Measurements from ENCODE around the gene ANG. TPM values are rescaled to one million over a fixed set of nuclear protein-coding genes. Genes with fewer than 3 reads are reported as not detected.
"Not testable (repeated sequence)": the region's sequence is repeated elsewhere in the genome, so short reads cannot be mapped to it uniquely, and the experiment has no call there.

The ANG gene
- total RNA-seq, 5 donors from 2014 or later (not counting 1 experiment from before 2014, with no cell fraction given), result 0.85 to 1.4 (median 0.99) TPM; not detected in 2

- not testable (repeated sequence) for H3K4me3 Mint-ChIP-seq; H3K27ac ChIP-seq (ENCODE audit: low read length); H3K9me3 ChIP-seq; ATAC-seq (replicated peaks in 1 of 4); DNase-seq; H3K4me3 ChIP-seq (ENCODE audit: control insufficient read depth in 1 of 2, extremely low read depth in 1 of 2, low read length in 1 of 2); H3K4me1 ChIP-seq (ENCODE audit: control insufficient read depth in 1 of 2, extremely low read depth in 1 of 2, insufficient read depth in 2 of 2, low read length in 2 of 2); H3K9me3 Mint-ChIP-seq; H3K27ac Mint-ChIP-seq; H3K36me3 ChIP-seq (ENCODE audit: control insufficient read depth in 2 of 2, extremely low read depth in 1 of 2, insufficient read depth in 1 of 2, low read length in 1 of 2); H3K27me3 Mint-ChIP-seq; H3K36me3 Mint-ChIP-seq; H3K4me1 Mint-ChIP-seq; H3K27me3 ChIP-seq (replicated peaks in 1 of 2; ENCODE audit: control insufficient read depth in 2 of 2, extremely low read depth in 1 of 2, insufficient read depth in 2 of 2, low read length in 1 of 2)
- ChIA-PET POLR2A (interaction anchor here in 1 of 2 donors (0.6 kb wide), 1 partner anchor 110 kb away, joined by 3 read pairs; no protein-coding TSS in a partner anchor), CTCF (interaction anchor here (1.0 to 1.9 kb wide), 4 partner anchors 10 to 270 kb away, joined by 4 to 7 read pairs (median 6); no protein-coding TSS in a partner anchor)
- WGBS (ENCODE audit: insufficient coverage), result 81% methylated on average over 5 of the region's 7 CpGs
Observed at GRCh38 chr14:20700965-20701364, 12.4 kb downstream of the ANG start.

GRCh38 chr14:20706657-20707355 is 18.2 kb downstream of the ANG start:
- Histone ChIP-seq H3K4me3 (ENCODE audit: control insufficient read depth in 1 of 2, extremely low read depth in 1 of 2, low read length in 1 of 2) (no peak overlapping the region), H3K36me3 (ENCODE audit: control insufficient read depth in 2 of 2, extremely low read depth in 1 of 2, insufficient read depth in 1 of 2, low read length in 1 of 2) (no peaks in the 10 kb centered on the region), H3K27me3 (replicated peaks in 1 of 2; ENCODE audit: control insufficient read depth in 2 of 2, extremely low read depth in 1 of 2, insufficient read depth in 2 of 2, low read length in 1 of 2) (no peaks in the 10 kb centered on the region), H3K9me3 (no peaks in the 10 kb centered on the region), H3K27ac (ENCODE audit: low read length) (no peak overlapping the region), H3K4me1 (ENCODE audit: control insufficient read depth in 1 of 2, extremely low read depth in 1 of 2, insufficient read depth in 2 of 2, low read length in 2 of 2) (no peaks in the 10 kb centered on the region)
- no peaks in the 10 kb centered on the region for H3K4me1 Mint-ChIP-seq
- no peak overlapping the region for H3K27ac Mint-ChIP-seq
- ChIA-PET POLR2A (no interaction called here), CTCF (interaction anchor here in 1 of 2 donors (0.5 kb wide), 1 partner anchor 164 kb away, joined by 4 read pairs; no protein-coding TSS in a partner anchor)
- no peaks in the 10 kb centered on the region for H3K36me3 Mint-ChIP-seq
- ATAC-seq (replicated peaks in 1 of 4) (no peak), DNase-seq (no peak)
- peaks cover 0 to 4% of the 10 kb centered on the region in 2 donors for H3K27me3 Mint-ChIP-seq
- no peaks in the 10 kb centered on the region for H3K9me3 Mint-ChIP-seq
- no CpG with 5 or more reads among the region's 4 CpGs for WGBS (ENCODE audit: insufficient coverage)
- H3K4me3 Mint-ChIP-seq, result no peak overlapping the region

- no peaks in the 10 kb centered on the region for H3K36me3 Mint-ChIP-seq
- no peak for DNase-seq
- no peak overlapping the region for H3K27ac Mint-ChIP-seq
- CTCF ChIA-PET, result interaction anchor here (0.5 to 0.6 kb wide), 3 partner anchors 9 to 163 kb away, joined by 3 to 4 read pairs (median 3); no protein-coding TSS in a partner anchor
- Histone ChIP-seq H3K27me3 (replicated peaks in 1 of 2; ENCODE audit: control insufficient read depth in 2 of 2, extremely low read depth in 1 of 2, insufficient read depth in 2 of 2, low read length in 1 of 2) (no peaks in the 10 kb centered on the region), H3K4me1 (ENCODE audit: control insufficient read depth in 1 of 2, extremely low read depth in 1 of 2, insufficient read depth in 2 of 2, low read length in 2 of 2) (no peaks in the 10 kb centered on the region), H3K9me3 (no peaks in the 10 kb centered on the region), H3K27ac (ENCODE audit: low read length) (no peak overlapping the region), H3K36me3 (ENCODE audit: control insufficient read depth in 2 of 2, extremely low read depth in 1 of 2, insufficient read depth in 1 of 2, low read length in 1 of 2) (no peaks in the 10 kb centered on the region), H3K4me3 (ENCODE audit: control insufficient read depth in 1 of 2, extremely low read depth in 1 of 2, low read length in 1 of 2) (no peak overlapping the region)
- whole genome bisulfite sequencing (ENCODE audit: insufficient coverage), result no CpG with 5 or more reads among the region's 2 CpGs
- no peak for ATAC-seq (replicated peaks in 1 of 4)
- H3K4me1 Mint-ChIP-seq, result no peaks in the 10 kb centered on the region
- peaks cover 0 to 4% of the 10 kb centered on the region in 2 donors for H3K27me3 Mint-ChIP-seq
- H3K9me3 Mint-ChIP-seq, result no peaks in the 10 kb centered on the region
- no peak overlapping the region for H3K4me3 Mint-ChIP-seq
- POLR2A ChIA-PET, result no interaction called here
Observed at GRCh38 chr14:20707622-20708021, 19.1 kb downstream of the ANG start.

DNA sequence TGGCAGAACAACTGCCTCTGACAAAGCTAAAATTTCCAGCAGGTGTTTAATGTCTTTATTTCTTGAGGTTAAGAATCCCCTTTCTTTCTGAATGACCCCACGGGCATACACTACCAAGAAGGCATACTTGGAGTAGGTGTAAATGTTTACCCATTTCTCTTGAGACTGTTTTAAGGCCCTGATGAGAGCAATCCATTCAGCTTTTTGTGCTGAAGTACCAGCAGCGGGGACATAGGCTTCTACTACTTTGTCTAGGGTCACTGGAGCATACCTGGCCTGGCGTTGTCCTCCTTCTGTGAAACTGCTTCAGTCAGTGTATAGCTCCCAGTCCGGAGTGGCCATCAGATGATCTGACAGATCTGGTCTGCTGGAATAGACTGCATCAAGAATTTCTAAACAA is 22.7 kb downstream of the ANG start:
- Histone ChIP-seq H3K27ac (ENCODE audit: low read length) (no peak overlapping the region), H3K4me3 (ENCODE audit: control insufficient read depth in 1 of 2, extremely low read depth in 1 of 2, low read length in 1 of 2) (no peak overlapping the region), H3K27me3 (replicated peaks in 1 of 2; ENCODE audit: control insufficient read depth in 2 of 2, extremely low read depth in 1 of 2, insufficient read depth in 2 of 2, low read length in 1 of 2) (no peaks in the 10 kb centered on the region), H3K9me3 (no peaks in the 10 kb centered on the region), H3K36me3 (ENCODE audit: control insufficient read depth in 2 of 2, extremely low read depth in 1 of 2, insufficient read depth in 1 of 2, low read length in 1 of 2) (no peaks in the 10 kb centered on the region), H3K4me1 (ENCODE audit: control insufficient read depth in 1 of 2, extremely low read depth in 1 of 2, insufficient read depth in 2 of 2, low read length in 2 of 2) (no peaks in the 10 kb centered on the region)
- WGBS (ENCODE audit: insufficient coverage), result 63% methylated on average over 3 of the region's 4 CpGs
- ATAC-seq (replicated peaks in 1 of 4), result no peak
- no peak for DNase-seq
- POLR2A ChIA-PET, result no interaction called here
- H3K4me1 Mint-ChIP-seq, result peaks cover 0 to 7% (median 3%) of the 10 kb centered on the region in 3 donors
- H3K4me3 Mint-ChIP-seq, result no peak overlapping the region
- CTCF ChIA-PET, result interaction anchor here in 1 of 2 donors (1.2 kb wide), 1 partner anchor 11 kb away, joined by 4 read pairs; no protein-coding TSS in a partner anchor
- H3K36me3 Mint-ChIP-seq, result no peaks in the 10 kb centered on the region
- peaks cover 4 to 8% of the 10 kb centered on the region in 2 donors for H3K27me3 Mint-ChIP-seq
- H3K27ac Mint-ChIP-seq, result no peak overlapping the region
- no peaks in the 10 kb centered on the region for H3K9me3 Mint-ChIP-seq

DNA sequence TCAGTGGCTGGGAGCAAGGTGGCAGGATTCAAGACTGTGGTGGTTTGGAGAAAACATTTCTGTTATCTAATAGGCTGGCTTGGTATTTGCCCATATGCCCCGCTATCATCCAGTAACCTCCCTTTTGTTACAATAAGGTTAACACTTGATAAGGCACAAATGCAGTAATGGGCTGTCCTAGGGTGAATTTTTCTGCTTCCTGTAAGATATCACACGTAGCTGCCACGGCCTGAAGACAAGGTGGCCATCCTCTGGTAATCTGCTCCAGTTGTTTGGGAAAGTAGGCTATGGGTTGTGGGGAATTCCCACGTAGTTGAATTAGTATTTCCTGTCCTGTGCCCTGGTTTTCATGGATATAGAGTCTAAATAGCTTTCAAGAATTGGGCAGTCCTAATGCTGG is 23.1 kb downstream of the ANG start:
- H3K27ac Mint-ChIP-seq, result no peak overlapping the region
- ChIA-PET POLR2A (no interaction called here), CTCF (no interaction called here)
- DNase-seq (no peak), ATAC-seq (replicated peaks in 1 of 4) (no peak)
- no peaks in the 10 kb centered on the region for H3K27me3 ChIP-seq (replicated peaks in 1 of 2; ENCODE audit: control insufficient read depth in 2 of 2, extremely low read depth in 1 of 2, insufficient read depth in 2 of 2, low read length in 1 of 2)
- no peak overlapping the region for H3K4me3 Mint-ChIP-seq
- H3K9me3 Mint-ChIP-seq, result peaks cover 0 to 2% (median 0%) of the 10 kb centered on the region in 3 donors
- no peaks in the 10 kb centered on the region for H3K36me3 ChIP-seq (ENCODE audit: control insufficient read depth in 2 of 2, extremely low read depth in 1 of 2, insufficient read depth in 1 of 2, low read length in 1 of 2)
- H3K4me1 Mint-ChIP-seq, result peaks cover 0 to 7% (median 3%) of the 10 kb centered on the region in 3 donors
- peaks cover 4 to 9% of the 10 kb centered on the region in 2 donors for H3K27me3 Mint-ChIP-seq
- H3K4me1 ChIP-seq (ENCODE audit: control insufficient read depth in 1 of 2, extremely low read depth in 1 of 2, insufficient read depth in 2 of 2, low read length in 2 of 2), result no peaks in the 10 kb centered on the region
- no peak overlapping the region for H3K27ac ChIP-seq (ENCODE audit: low read length)
- no peaks in the 10 kb centered on the region for H3K9me3 ChIP-seq
- H3K4me3 ChIP-seq (ENCODE audit: control insufficient read depth in 1 of 2, extremely low read depth in 1 of 2, low read length in 1 of 2), result no peak overlapping the region
- H3K36me3 Mint-ChIP-seq, result no peaks in the 10 kb centered on the region
- 14% methylated on average over 3 of the region's 4 CpGs for WGBS (ENCODE audit: insufficient coverage)

GRCh38 chr14:20712904-20713303 is 24.3 kb downstream of the ANG start:
- H3K9me3 Mint-ChIP-seq, result peaks cover 0 to 4% (median 0%) of the 10 kb centered on the region in 3 donors
- Histone ChIP-seq H3K27me3 (replicated peaks in 1 of 2; ENCODE audit: control insufficient read depth in 2 of 2, extremely low read depth in 1 of 2, insufficient read depth in 2 of 2, low read length in 1 of 2) (no peaks in the 10 kb centered on the region), H3K36me3 (ENCODE audit: control insufficient read depth in 2 of 2, extremely low read depth in 1 of 2, insufficient read depth in 1 of 2, low read length in 1 of 2) (no peaks in the 10 kb centered on the region), H3K27ac (ENCODE audit: low read length) (no peak overlapping the region), H3K9me3 (no peaks in the 10 kb centered on the region), H3K4me3 (ENCODE audit: control insufficient read depth in 1 of 2, extremely low read depth in 1 of 2, low read length in 1 of 2) (no peak overlapping the region), H3K4me1 (ENCODE audit: control insufficient read depth in 1 of 2, extremely low read depth in 1 of 2, insufficient read depth in 2 of 2, low read length in 2 of 2) (no peaks in the 10 kb centered on the region)
- no peak for DNase-seq
- no CpG with 5 or more reads among the region's 2 CpGs for WGBS (ENCODE audit: insufficient coverage)
- peaks cover 13 to 15% of the 10 kb centered on the region in 2 donors for H3K27me3 Mint-ChIP-seq
- H3K4me1 Mint-ChIP-seq, result peaks cover 0 to 7% (median 3%) of the 10 kb centered on the region in 3 donors
- no peak overlapping the region for H3K27ac Mint-ChIP-seq
- H3K36me3 Mint-ChIP-seq, result no peaks in the 10 kb centered on the region
- ChIA-PET CTCF (no interaction called here), POLR2A (no interaction called here)
- no peak overlapping the region for H3K4me3 Mint-ChIP-seq
- no peak for ATAC-seq (replicated peaks in 1 of 4)

Data from T-cell (primary cell).